GM12891 (cell line): ENCODE data around the gene HSD17B11.

ENCODE experiments used
- PAX5 ChIP-seq: IDR thresholded peaks from 2 replicates; pipeline ENCODE4 v1.6.1; 2011; ENCODE audit warnings: low read length, moderate library complexity, mild to moderate bottlenecking; ENCODE audit not compliant: insufficient read depth, severe bottlenecking
- POLR2A ChIP-seq: IDR thresholded peaks from 2 replicates; pipeline ENCODE4 v1.6.1; 2011; ENCODE audit warnings: low read depth, low read length, control low read depth
- POLR2AphosphoS5 ChIP-seq: IDR thresholded peaks from 2 replicates; pipeline ENCODE4 v1.6.1; 2011; ENCODE audit warnings: low read depth, low read length, control low read depth
- POU2F2 ChIP-seq: IDR thresholded peaks from 2 replicates; pipeline ENCODE4 v1.6.1; 2011; ENCODE audit warnings: low read depth, mild to moderate bottlenecking, control low read depth, low read length, moderate library complexity
- SPI1 ChIP-seq: IDR thresholded peaks from 2 replicates; pipeline ENCODE4 v1.6.1; 2011; ENCODE audit warnings: low read depth, low read length, control low read depth
- TAF1 ChIP-seq: IDR thresholded peaks from 2 replicates; pipeline ENCODE4 v1.6.1; 2011; ENCODE audit warnings: low read depth, low read length, control low read depth

- no peak for TF ChIP-seq POLR2AphosphoS5
- no peak for TF ChIP-seq TAF1
- no peak for TF ChIP-seq POLR2A
- no peak for TF ChIP-seq SPI1
- TF ChIP-seq PAX5, result no peak
- TF ChIP-seq POU2F2, result no peak
Observed at GRCh38 chr4:87333267-87333666, 57.7 kb downstream of the HSD17B11 start.
